Esophagus squamous epithelium (tissue), 4 donors: ENCODE results near the gene RNASE1.

ENCODE experiments used
- CTCF ChIP-seq, 6 experiments: fragments of 450-650 bp in 4 of 6; fragments of 200-600 bp in 2 of 6; sonication (generic) in 2 of 6; IDR thresholded peaks; one replicate each; pipeline ENCODE4 v1.5.1; 2016 to 2019; ENCODE audit warnings: antibody characterized with exemption in 6 of 6, mild to moderate bottlenecking in 4 of 6, moderate library complexity in 4 of 6
- POLR2A ChIP-seq, 4 donors: fragments of 450-650 bp; IDR thresholded peaks; one replicate each; pipeline ENCODE4 v1.6.1; 2017; ENCODE audit warnings: antibody characterized with exemption in 4 of 4, mild to moderate bottlenecking in 4 of 4, moderate library complexity in 3 of 4

GRCh38 chr14:20799892-20800544 lies 2.6 kb downstream of the RNASE1 start:
- TF ChIP-seq POLR2A (IDR thresholded peaks at IDR 0.05) (no peak), CTCF (IDR thresholded peaks at IDR 0.05) (no peak)
